ENCODE measurements around the gene SCLY.
"Not testable (repeated sequence)": the region's sequence is repeated elsewhere in the genome, so short reads cannot be mapped to it uniquely, and the experiment has no call there.

DNA sequence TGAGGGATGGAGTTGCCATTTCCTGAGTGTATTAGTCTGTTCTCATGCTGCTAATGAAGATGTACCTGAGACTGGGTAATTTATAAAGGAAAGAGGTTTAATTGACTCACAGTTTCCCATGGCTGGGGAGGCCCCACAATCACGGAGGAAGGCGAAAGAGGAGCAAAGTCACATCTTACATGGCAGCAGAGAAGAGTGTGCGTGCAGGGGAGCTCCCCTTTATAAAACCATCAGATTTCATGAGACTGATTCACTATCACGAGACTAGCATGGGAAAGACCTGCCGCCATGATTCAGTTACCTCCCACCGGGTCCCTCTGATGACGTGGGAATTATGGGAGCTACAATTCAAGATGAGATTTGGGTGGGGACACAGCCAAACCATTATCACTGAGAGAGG, 5.9 kb downstream of the SCLY start:
- TF ChIP-seq, protein P1, sequence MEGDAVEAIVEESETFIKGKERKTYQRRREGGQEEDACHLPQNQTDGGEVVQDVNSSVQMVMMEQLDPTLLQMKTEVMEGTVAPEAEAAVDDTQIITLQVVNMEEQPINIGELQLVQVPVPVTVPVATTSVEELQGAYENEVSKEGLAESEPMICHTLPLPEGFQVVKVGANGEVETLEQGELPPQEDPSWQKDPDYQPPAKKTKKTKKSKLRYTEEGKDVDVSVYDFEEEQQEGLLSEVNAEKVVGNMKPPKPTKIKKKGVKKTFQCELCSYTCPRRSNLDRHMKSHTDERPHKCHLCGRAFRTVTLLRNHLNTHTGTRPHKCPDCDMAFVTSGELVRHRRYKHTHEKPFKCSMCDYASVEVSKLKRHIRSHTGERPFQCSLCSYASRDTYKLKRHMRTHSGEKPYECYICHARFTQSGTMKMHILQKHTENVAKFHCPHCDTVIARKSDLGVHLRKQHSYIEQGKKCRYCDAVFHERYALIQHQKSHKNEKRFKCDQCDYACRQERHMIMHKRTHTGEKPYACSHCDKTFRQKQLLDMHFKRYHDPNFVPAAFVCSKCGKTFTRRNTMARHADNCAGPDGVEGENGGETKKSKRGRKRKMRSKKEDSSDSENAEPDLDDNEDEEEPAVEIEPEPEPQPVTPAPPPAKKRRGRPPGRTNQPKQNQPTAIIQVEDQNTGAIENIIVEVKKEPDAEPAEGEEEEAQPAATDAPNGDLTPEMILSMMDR (IDR thresholded peaks at IDR 0.05): not testable (repeated sequence)
- TF ChIP-seq POLR2A (IDR thresholded peaks at IDR 0.05): not testable (repeated sequence)
